Measurements from ENCODE around the gene AXIN2.
"Not testable (repeated sequence)": the region's sequence is repeated elsewhere in the genome, so short reads cannot be mapped to it uniquely, and the experiment has no call there.

The AXIN2 gene

DNA sequence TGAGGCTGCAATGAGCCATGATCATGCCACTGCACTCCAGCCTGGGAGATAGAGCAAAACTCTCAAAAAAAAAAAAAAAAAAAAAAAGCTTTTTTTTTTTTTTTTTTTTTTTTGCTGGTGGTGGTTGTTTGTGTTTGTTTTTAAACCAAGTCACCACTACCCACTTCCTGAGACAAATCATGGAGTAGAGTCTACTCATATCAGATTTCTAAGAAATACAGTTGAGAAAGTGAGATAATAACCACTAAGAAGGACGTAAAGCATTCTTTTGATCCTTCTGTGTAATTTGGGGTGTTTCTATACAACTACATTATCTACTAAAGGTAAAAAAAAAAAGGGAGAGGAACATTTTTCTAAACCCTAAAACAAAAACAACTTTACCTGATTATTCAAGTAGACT, 38.0 kb downstream of the AXIN2 start:
- DNase-seq, result no peak

- DNase-seq, result no peak
These were observed 38.6 kb downstream of the AXIN2 start for GRCh38 chr17:65522751-65523404.

- no peak for DNase-seq
These were observed 42.0 kb downstream of the AXIN2 start for GRCh38 chr17:65519462-65519861.

DNA sequence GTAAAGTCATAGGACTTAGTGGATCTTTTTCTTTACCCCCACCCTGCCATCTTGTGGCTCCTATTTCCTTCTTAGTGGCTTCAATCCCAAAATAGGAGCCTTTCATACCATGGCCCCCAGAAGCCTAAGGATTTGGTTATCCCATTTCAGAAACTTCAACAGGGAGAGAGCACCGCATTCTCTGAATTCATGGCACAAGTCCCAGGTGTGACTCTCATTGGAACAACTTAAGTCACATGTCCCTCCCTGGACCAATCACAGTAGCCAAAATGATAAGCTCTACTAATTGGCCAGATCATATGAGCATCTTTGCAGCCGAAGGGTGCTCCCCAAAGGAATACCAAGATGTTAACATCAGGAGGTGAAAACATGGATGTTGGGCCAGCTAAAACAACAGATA, 43.2 kb downstream of the AXIN2 start:
- no peak for DNase-seq

- no peak for DNase-seq
These were observed 45.2 kb downstream of the AXIN2 start for GRCh38 chr17:65515959-65516948.

GRCh38 chr17:65515512-65515911, 45.9 kb downstream of the AXIN2 start:
- no peak for DNase-seq

DNA sequence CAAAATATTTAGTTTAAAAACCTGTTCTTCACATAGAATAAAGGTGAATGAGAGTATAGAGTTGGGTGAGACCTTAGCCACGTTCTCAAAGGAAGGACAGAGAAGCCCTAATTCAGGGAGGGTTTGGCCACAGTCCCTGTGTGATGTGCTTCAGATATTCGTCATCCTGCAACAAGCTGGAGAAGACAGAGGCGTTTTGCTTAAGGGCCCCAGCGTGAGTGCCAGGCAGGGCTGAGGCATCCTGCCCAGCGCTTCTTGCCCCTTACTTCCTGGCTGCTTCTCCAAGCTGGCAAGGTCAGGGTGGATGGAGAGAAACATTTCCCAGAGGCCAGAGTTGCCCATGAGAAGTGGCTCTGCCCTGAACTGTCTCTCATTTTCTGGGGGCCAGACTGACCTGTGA, 46.9 kb downstream of the AXIN2 start:
- DNase-seq, result peak in 15 of 58 donors; percentile 16 to 64 (median 29)

DNA sequence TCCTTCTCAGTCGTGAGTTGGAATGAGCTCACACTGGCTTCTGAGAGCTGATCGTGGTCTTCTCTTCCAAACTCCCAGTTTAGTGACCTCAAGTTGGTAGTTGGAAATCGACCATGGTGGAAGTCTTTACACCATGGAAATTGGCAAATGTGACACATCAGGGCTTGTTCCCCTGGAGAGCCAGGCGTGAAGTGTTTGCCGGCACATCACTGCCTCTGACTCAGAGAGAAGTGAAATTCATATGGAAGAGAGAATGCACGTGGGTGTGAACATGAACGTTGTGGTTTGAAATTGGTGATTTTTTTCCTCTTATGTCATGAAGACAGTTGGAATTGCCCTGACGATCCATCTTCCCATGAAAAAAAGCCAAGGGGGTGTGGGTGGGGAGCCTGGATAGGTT, 47.4 kb downstream of the AXIN2 start:
- peak in 5 of 58 donors; percentile 11 to 59 (median 18) for DNase-seq

GRCh38 chr17:65511316-65511715, 50.1 kb downstream of the AXIN2 start:
- DNase-seq, result no peak

DNA sequence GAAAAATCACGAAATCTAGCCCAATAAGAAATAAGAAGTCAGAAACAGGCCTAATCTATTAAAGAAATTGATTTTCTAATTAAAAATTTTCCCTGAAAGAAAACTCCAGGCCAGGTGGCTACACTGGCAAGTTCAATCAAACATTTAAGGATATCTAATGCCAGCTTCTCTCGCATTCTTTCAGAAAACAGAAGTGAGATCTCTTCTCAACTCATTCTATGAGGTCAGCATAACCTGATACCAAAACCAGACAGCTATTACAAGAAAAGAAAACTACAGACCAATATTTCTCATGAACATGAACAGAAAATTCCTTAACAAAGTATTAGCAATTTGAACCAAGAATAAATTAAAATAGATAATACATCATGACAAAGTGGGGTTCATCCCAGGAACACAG, 52.4 kb downstream of the AXIN2 start:
- no peak for DNase-seq

GRCh38 chr17:65504673-65505072, 56.8 kb downstream of the AXIN2 start:
- DNase-seq, result not testable (repeated sequence)

DNA sequence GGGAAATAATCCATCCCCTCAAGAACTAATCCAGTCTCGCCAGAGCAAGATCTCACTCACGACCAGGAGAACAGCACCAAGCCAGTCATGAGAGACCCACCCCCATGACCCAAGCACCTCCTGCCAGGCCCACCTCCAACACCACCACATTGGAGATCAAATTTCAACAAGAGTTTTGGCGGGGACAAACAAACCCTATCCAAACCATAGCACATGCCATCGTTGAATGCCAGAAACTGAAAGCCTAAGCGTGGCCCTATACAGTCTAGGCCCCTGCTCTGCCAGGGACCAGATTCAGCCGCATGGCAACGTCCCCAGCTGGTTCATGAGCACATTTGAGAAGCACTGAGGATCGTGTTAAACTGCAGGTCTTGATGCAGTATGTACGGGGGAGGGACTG, 57.3 kb downstream of the AXIN2 start:
- DNase-seq, result peak in 1 of 58 donors; percentile 21

DNA sequence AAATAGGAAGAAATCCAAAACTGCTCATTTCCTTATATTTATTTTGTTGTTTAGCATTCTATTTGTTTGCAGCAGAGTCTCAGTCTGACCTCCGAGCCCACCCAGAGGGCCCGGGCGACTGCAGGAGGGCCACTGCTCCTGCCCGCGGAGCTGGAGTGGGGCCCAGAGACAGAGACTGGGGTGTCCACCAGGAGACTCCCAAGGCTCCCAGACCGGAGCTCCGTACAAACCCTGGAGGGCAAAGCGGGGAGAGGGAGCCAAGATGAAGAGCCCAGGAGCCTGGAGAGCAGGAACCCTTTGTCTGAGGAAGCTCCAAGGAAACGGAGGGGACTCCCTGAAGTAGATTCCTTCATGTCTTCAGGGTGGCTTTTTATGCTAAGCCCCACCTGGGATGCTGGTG, 57.9 kb downstream of the AXIN2 start:
- no peak for DNase-seq

GRCh38 chr17:65498816-65499215, 62.6 kb downstream of the AXIN2 start:
- DNase-seq, result peak in 19 of 58 donors; percentile 8 to 56 (median 19)

GRCh38 chr17:65496801-65497200, 64.6 kb downstream of the AXIN2 start:
- DNase-seq, result no peak

GRCh38 chr17:65495122-65496055, 66.1 kb downstream of the AXIN2 start:
- DNase-seq, result no peak

GRCh38 chr17:65489413-65490155, 71.9 kb downstream of the AXIN2 start:
- no peak for DNase-seq

DNA sequence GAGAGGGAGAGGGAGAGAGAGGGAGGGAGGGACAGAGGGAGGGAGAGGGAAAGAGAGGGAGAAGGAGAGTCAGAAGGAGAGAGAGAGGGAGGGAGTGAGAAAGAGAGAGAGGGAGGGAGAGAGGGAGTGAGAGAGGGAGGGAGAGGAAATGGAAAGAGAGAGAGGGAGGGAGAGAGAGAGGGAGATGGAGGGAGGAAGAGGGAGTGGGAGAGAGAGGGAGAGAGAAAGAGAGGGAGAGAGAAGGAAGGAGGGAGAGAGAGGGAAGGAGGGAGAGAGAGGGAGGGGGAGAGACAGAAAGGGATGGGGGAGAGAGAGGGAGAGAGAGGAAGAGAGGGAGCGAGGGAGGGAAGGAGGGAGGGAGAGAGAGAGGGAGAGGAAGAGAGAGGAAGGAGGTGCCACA, 72.8 kb downstream of the AXIN2 start:
- no peak for DNase-seq

DNA sequence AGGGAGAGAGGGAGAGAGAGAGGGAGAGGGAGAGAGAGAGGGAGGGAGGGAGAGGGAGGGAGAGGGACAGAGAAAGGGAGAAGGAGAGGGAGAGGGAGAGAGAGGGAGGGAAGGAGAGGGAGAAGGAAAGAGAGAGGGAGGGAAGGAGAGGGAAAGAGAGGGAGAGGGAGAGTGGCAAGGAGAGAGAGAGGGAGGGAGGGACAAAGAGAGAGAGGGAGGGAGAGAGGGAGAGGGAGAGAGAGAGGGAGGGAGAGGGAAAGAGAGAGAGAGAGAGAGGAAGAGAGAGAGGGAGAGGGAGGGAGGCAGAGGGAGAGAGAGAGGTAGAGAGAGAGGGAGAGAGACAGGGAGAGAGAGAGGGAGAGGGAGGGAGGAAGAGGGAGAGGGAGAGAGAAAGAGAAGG, 73.5 kb downstream of the AXIN2 start:
- DNase-seq, result no peak

DNA sequence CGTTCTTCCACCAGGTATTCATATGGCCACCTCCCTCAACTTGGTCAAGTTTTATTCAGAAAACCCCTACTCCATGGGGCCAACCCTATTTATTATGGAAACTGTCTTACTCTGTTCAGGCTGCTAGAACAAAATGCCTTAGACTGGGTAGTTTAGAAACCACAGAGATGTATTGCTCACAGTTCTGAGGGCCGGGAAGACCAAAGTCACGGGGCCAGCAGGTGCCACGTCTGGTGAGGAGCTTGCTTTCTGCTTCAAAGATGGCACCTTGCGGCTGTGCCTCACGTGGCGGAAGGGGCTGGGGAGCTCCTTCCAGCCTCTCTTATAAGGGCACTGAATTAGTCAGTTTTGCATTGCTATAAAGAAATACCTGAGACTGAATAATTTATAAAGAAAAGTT, 74.3 kb downstream of the AXIN2 start:
- no peak for DNase-seq

All from anterior cingulate cortex (tissue), 58 donors.